Measurements from ENCODE around the gene TENM4.

GRCh38 chr11:78993802-78994430 is 446.9 kb downstream of the TENM4 start:
- TF ChIP-seq, protein P1, sequence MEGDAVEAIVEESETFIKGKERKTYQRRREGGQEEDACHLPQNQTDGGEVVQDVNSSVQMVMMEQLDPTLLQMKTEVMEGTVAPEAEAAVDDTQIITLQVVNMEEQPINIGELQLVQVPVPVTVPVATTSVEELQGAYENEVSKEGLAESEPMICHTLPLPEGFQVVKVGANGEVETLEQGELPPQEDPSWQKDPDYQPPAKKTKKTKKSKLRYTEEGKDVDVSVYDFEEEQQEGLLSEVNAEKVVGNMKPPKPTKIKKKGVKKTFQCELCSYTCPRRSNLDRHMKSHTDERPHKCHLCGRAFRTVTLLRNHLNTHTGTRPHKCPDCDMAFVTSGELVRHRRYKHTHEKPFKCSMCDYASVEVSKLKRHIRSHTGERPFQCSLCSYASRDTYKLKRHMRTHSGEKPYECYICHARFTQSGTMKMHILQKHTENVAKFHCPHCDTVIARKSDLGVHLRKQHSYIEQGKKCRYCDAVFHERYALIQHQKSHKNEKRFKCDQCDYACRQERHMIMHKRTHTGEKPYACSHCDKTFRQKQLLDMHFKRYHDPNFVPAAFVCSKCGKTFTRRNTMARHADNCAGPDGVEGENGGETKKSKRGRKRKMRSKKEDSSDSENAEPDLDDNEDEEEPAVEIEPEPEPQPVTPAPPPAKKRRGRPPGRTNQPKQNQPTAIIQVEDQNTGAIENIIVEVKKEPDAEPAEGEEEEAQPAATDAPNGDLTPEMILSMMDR (IDR thresholded peaks at IDR 0.05; ENCODE audit: borderline replicate concordance, extremely low read depth, low read length, poor library complexity, severe bottlenecking) = no peak
- TF ChIP-seq EZH2 (IDR thresholded peaks at IDR 0.05; ENCODE audit: borderline replicate concordance, low read depth, low read length, severe bottlenecking) = no peak

Measured in DND-41 (cell line).